RKO (cell line): Measurements from ENCODE around the gene TSPAN5.

ENCODE experiments used
- DNase-seq: peaks from one replicate; pipeline ENCODE4 v3.0.0-alpha.2; 2016; ENCODE audit warnings: low spot score

TSPAN5 gene

GRCh38 chr4:98643755-98644154, 14.7 kb downstream of the TSPAN5 start:
- no peak for DNase-seq

- peak; percentile 35 for DNase-seq
These were observed 15.4 kb downstream of the TSPAN5 start for GRCh38 chr4:98642991-98643426.

- DNase-seq = no peak
These were observed 16.3 kb downstream of the TSPAN5 start for GRCh38 chr4:98641906-98642668.

GRCh38 chr4:98641376-98641775, 17.0 kb downstream of the TSPAN5 start:
- DNase-seq = no peak

- no peak for DNase-seq
These were observed 18.9 kb downstream of the TSPAN5 start for GRCh38 chr4:98639523-98639922.

- DNase-seq = no peak
These were observed 19.3 kb downstream of the TSPAN5 start for GRCh38 chr4:98639108-98639507.

GRCh38 chr4:98638661-98639060, 19.8 kb downstream of the TSPAN5 start:
- DNase-seq = no peak

- DNase-seq = no peak
These were observed 24.4 kb downstream of the TSPAN5 start for GRCh38 chr4:98634061-98634460.

- DNase-seq = no peak
These were observed 25.3 kb downstream of the TSPAN5 start for GRCh38 chr4:98633159-98633558.

- no peak for DNase-seq
These were observed 26.2 kb downstream of the TSPAN5 start for GRCh38 chr4:98632258-98632657.

- no peak for DNase-seq
These were observed 26.9 kb downstream of the TSPAN5 start for GRCh38 chr4:98631506-98631905.

GRCh38 chr4:98630737-98631454, 27.5 kb downstream of the TSPAN5 start:
- no peak for DNase-seq

- no peak for DNase-seq
These were observed 30.7 kb downstream of the TSPAN5 start for GRCh38 chr4:98627531-98628257.

- peak; percentile 39 for DNase-seq
These were observed 32.1 kb downstream of the TSPAN5 start for GRCh38 chr4:98626350-98626749.

GRCh38 chr4:98625920-98626319, 32.5 kb downstream of the TSPAN5 start:
- no peak for DNase-seq

GRCh38 chr4:98625399-98625798, 33.0 kb downstream of the TSPAN5 start:
- no peak for DNase-seq

GRCh38 chr4:98624642-98625041, 33.8 kb downstream of the TSPAN5 start:
- DNase-seq = no peak

GRCh38 chr4:98624144-98624543, 34.3 kb downstream of the TSPAN5 start:
- no peak for DNase-seq

GRCh38 chr4:98623126-98623802, 35.1 kb downstream of the TSPAN5 start:
- no peak for DNase-seq

- no peak for DNase-seq
These were observed 38.2 kb downstream of the TSPAN5 start for GRCh38 chr4:98620087-98620784.

GRCh38 chr4:98619180-98619579, 39.2 kb downstream of the TSPAN5 start:
- no peak for DNase-seq

GRCh38 chr4:98618680-98619079, 39.7 kb downstream of the TSPAN5 start:
- DNase-seq = no peak
